Prostate gland (tissue), 2 donors: ENCODE data around the gene RTN4R.

ENCODE experiments used
- POLR2A ChIP-seq: fragments of 450-650 bp; IDR thresholded peaks from one replicate; pipeline ENCODE4 v1.6.1; 2016; ENCODE audit warnings: antibody characterized with exemption, mild to moderate bottlenecking
- POLR2AphosphoS5 ChIP-seq: sonication (generic); formaldehyde crosslinking; IDR thresholded peaks from one replicate; pipeline ENCODE4 v1.6.1; 2017; ENCODE audit warnings: antibody characterized with exemption
- TF ChIP-seq, protein P1 (sequence below), 4 experiments: fragments of 200-600 bp in 2 of 4; fragments of 450-650 bp in 2 of 4; sonication (generic) in 2 of 4; IDR thresholded peaks; 1 replicate in 3 of 4; 2 replicates in 1 of 4; pipeline ENCODE4 v1.5.1; 2016 to 2019; ENCODE audit warnings: antibody characterized with exemption in 4 of 4, mild to moderate bottlenecking in 2 of 4, moderate library complexity in 2 of 4

GRCh38 chr22:20228939-20229272, 39.2 kb downstream of the RTN4R start:
- TF ChIP-seq, protein P1, sequence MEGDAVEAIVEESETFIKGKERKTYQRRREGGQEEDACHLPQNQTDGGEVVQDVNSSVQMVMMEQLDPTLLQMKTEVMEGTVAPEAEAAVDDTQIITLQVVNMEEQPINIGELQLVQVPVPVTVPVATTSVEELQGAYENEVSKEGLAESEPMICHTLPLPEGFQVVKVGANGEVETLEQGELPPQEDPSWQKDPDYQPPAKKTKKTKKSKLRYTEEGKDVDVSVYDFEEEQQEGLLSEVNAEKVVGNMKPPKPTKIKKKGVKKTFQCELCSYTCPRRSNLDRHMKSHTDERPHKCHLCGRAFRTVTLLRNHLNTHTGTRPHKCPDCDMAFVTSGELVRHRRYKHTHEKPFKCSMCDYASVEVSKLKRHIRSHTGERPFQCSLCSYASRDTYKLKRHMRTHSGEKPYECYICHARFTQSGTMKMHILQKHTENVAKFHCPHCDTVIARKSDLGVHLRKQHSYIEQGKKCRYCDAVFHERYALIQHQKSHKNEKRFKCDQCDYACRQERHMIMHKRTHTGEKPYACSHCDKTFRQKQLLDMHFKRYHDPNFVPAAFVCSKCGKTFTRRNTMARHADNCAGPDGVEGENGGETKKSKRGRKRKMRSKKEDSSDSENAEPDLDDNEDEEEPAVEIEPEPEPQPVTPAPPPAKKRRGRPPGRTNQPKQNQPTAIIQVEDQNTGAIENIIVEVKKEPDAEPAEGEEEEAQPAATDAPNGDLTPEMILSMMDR (IDR thresholded peaks at IDR 0.05), result no peak
- no peak for TF ChIP-seq POLR2A
- no peak for TF ChIP-seq POLR2AphosphoS5
